GM12891 (cell line): Measurements from ENCODE around the gene PIP4K2C.

Source experiments
- PAX5 ChIP-seq: IDR thresholded peaks from 2 replicates; pipeline ENCODE4 v1.6.1; 2011; ENCODE audit warnings: low read length, moderate library complexity, mild to moderate bottlenecking; ENCODE audit not compliant: insufficient read depth, severe bottlenecking
- POLR2A ChIP-seq: IDR thresholded peaks from 2 replicates; pipeline ENCODE4 v1.6.1; 2011; ENCODE audit warnings: low read depth, low read length, control low read depth
- POLR2AphosphoS5 ChIP-seq: IDR thresholded peaks from 2 replicates; pipeline ENCODE4 v1.6.1; 2011; ENCODE audit warnings: low read depth, low read length, control low read depth
- TAF1 ChIP-seq: IDR thresholded peaks from 2 replicates; pipeline ENCODE4 v1.6.1; 2011; ENCODE audit warnings: low read depth, low read length, control low read depth

DNA sequence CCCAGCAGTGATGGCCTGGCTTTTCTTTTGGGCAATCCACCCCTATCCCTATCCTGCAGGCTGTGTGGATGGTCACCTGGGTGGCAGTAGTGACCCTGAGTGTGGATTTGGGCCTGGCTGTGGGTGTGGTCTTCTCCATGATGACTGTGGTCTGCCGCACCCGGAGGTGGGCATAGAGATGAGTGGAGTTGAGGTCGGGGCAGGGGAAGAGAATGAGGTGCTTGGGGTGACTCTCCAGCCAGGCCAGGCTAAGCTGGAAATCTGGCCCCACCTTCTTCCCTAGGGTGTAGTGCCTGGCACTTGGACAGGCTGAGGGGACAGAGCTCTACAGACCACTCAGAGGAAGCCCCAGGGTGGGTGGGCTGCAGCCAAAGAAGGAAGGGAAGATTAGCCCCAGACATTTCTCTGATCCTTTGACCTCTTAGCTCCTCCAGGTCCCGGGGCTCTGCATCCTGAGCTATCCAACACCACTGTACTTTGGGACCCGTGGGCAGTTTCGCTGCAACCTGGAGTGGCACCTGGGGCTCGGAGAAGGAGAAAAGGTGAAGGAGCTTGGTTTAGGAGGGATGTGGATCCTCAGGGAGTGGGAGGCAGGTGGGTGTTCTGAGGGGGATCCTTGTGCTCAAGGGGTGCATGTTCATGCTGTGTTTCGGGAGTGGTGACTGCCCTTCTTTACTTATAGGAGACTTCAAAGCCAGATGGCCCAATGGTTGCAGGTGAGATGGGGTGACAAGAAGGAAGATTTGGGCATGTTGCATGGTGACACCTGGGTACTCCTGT, 33.6 kb downstream of the PIP4K2C start:
- TF ChIP-seq POLR2A (no peak), POLR2AphosphoS5 (no peak), TAF1 (no peak), PAX5 (no peak)
